NCI-H524 (cell line): ENCODE results near the gene TSPAN2.

Experiments
- DNase-seq, 2 experiments: peaks; one replicate each; lab custom pipeline; 2025; lab: John Stamatoyannopoulos, UW

Gene TSPAN2

DNA sequence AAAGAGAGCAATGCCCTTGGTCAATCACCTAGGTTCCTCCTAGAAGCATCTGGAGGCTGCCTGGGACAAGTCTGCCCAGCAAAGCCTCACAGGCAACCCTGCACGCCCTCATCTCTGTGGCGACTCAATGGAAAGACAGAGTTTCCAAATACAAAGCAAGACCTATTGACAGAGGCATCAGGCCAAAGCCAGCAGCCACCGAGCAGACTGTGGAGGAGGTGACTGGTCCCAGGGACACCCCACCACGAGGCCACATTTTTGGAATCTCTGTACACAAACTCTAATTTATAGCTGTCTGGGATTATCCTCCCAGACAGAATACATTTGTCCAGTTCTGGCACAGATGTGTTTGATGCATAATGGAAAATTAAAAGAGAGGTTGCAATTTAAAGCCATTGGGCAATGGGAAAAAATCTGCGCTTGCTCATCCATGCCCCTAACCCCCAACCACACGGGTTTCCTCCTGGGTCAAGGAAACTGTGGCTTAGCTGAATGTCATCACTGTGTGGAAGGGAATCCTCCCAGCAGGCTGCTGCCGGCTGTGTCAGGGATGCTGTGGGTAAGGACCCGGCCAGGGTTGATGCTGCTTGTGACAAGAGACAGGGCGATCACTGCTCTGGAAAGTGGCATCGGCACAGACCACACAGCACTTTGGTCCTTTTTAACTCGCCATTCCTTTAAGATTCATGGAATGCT lies 14.3 kb downstream of the TSPAN2 start:
- no peak for DNase-seq

DNA sequence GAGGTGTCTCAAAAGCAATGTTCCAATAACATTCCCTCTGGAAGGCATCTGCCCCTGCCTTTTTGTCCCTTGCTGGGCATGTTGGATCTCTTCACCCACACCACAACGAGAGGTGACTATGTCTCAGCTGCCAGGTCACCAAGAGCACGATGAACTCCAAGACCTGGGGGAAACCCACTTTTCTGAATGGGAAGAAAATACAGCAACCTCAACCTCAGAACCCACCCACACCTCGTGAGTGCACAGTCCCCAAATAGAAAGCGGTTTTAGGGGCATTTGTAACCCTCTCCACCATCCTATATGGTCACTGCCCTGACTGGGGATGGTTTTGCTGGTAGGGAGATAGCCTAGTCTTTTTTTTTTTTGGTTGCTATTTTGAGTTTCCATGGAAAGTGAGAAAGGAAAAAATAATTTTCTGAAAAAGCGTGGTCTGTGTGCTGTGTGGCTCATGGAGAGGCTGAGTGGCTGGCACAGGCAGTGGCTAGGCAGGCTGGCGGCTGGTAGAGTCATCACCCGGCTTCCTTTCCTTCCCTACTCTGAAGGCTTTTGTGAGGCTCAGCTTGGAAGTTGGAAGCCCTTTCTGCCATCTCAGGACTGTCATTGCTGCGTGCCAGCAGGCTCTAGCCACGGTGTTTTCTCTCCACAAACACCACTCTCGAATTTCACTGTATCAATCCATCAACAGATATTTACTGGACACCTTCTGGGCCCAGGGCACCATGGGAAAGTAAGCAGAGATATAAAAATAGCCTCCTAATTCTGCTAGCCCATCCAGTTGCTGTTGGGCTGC lies 15.8 kb downstream of the TSPAN2 start:
- DNase-seq = no peak

DNA sequence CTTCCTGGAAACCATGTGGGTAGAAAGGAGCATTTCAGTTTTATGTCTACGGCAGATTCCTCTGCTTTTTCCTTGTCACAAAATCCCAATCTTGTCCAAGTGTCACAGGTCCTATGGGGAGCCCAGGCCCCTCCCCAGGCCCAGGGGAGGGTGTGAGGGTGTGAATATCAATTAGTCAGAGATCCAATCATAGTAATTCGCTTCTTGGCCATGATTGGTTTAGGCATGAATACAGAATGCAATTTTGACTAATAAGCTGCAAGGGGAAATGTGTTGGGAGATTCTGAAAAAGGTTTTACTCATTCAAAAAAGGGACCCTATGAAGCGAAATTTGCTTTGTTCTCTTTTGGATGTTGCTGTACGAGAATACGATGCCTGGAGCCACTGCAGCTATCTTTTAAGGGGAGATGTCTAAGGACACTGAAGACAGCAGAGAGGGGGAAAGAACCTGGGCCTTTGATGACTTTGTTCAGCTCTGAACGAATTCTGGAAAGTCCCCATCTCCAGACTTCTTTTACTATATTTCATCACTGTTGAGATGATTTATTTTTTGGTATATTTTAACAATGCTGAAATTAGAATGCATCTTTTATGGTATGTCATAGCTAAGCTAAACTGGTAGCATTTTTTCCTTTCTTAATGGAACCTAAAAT lies 18.2 kb downstream of the TSPAN2 start:
- no peak for DNase-seq

DNA sequence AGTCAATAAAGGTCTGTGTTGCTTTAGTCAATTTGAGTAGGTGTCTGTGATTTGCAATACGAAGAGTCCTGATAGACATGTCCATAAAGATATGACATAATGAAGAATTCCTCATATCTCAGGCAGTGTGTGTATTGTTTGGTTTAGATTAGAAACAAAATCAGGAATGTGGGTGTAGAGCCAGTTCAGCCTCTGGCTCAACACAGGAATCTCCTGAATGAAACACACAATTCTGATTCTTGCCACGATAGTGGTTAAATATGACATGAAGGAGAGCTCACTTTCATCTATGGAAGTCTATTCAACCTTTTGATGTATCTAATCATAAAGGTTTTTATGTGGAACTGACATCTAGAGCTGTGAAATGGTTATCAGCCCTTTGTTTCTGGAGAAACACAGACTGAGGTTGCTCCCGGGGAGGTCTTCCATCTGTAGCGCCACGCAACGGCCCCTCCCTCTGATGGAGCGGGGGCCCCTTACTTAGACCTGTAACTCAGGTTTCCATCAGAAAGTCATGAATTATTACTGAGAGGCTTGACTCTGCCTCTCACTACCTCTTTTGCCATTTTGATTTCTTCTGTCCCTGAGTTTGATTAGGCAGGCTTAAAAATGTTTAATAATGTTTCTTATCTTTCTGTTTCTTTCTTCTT lies 19.5 kb downstream of the TSPAN2 start:
- no peak for DNase-seq

DNA sequence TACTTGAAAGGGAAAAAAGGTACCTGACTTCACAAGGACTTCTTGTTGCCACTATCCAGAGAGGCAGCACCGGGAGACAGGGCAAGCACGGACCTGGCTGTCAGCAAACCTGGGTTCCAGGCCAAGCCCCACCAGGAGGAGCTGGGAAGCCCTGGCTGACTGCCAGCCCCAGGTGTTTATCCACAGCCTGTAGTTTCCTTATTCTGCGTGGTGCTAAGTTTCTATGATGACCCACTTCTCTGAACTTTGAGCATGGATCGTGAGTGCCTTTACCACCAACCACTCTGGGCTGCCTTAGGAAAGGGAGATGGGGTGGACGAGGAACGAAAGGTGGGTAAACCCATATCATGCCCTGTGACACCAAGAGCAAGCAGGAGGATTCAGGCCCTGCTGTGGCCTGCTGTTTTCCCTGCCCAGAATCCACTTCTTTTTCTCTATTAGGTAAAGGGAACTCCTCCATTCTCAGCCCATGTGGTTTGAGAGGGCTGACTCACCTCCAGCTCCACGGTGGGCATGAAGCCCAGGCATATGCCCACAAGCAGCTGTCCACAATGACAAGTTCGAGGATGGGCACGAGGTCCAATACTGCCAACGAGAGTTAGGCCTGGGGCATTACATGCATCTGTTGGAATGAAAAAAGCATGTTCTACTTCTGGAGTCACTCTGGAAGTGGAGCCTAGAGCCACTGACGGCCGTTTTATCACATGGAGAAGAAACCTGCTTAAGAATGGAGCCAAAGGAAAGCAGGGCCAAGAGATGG lies 20.3 kb downstream of the TSPAN2 start:
- no peak for DNase-seq

DNA sequence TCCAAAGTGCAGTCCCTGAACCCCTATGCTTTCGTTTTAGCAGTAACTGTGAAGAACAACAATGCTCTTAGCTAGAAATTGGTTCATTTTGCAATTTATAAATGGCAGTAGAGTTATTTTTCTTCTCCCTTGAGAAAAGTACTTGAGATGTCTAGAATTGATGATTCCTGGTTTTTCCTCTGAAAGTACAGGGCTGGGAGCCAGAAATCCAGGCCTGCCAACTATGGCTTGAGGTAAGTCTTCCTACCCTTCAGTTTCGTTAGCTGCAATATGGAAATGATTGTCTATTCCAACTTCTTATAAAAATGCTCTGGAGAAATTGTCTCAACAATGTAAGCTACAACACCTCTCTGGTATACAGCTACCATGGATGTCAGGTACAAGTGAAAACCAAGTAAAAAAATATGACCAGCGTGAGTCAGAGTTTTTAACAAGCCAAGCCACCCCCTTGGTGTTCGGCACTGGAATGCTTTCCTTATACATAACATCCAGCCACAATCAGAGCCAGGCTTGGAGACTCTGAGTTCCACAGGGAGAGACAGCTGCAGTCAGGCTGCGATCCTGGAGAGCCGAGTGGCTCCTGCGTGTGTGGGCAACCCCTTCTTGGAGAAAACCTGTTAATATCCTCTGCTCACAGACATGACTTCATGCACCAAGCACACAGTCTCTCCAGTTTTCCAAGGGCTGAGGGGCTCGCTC lies 22.0 kb downstream of the TSPAN2 start:
- DNase-seq = no peak

DNA sequence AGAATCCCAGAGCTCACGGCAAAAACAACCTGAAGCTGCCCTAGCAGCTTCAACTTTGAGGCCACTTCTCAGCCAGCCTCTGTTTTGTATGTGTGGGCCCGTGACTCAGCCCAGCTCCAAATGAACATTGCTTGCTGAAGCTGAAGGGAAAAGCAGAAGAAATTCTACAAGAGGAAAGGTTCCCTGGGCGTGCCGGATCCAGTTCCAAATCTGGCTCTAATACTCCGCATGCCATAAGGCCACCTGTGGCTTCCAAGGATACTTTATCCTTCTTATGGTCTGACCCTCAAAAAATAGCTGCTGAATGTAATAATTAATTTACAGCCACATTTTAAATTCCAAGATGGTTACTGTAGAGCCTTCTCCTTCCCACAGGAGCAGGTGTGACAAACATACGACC lies 24.3 kb downstream of the TSPAN2 start:
- no peak for DNase-seq

DNA sequence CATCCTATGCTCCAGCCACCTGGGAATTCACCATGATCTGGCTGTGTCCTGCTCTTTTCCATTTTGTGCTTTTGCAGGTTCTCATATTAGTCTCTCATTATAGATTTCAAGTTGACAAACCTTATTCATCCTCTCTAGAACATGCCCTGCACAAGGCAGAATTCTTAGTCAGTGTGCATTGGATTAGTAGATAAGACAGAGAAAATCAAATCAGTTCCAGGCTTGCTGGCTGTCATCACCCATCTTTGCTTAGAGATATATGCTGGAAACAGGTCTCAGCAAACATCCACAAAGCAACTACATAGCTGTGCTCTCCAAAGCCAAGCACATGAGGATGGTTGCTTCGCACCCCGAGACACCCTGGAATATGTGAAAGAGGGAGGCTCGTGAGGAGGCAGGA lies 24.8 kb downstream of the TSPAN2 start:
- DNase-seq = no peak

DNA sequence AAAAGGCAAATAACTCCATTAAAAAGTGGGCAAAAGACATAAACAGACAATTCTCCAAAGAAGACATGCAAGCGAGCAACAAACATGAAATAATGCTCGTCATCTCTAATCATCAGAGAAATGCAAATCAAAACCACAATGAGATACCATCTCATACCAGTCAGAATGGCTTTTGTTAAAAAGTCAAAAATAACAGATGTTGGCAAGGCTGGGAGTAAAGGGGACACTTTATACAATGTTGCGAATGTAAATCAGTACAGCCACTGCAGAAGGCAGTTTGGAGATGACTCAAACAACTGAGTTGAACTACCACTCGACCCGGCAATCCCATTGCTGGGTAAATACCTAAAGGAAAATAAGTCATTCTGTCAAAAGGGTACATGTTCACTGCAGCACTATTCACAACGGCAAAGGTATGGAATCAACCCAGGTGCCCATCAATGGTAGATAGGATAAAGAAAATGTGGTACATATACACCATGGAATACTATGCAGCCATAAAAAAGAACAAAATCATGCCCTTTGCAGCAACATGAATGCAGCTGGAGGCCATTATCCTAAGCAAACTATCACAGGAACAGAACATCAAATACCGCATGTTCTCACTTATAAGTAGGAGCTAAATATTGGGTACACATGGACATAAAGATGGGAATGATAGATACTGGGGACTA lies 25.9 kb downstream of the TSPAN2 start:
- DNase-seq = no peak

DNA sequence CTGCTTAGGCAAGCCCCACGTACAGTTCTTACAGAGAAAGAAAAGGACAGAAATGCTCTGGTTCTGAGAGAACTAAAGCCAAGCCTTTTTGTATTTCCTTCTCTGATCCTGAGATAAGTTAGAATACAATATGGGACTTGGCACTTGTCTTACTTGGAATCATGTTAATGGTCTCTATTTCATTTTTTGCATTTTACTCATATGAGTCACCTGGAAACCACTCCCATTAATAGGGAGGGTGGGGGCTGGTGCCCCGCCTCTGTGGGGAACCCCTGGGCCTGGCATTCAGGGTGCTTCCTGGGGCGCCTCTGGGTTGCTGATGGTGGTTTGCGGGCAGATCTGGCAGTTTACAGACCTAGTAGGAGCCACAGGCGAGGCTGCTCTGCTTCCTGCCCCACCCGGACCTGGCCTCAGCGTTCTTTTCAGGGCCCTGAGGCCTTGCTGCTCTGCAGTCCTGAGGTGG lies 26.7 kb downstream of the TSPAN2 start:
- DNase-seq = no peak

DNA sequence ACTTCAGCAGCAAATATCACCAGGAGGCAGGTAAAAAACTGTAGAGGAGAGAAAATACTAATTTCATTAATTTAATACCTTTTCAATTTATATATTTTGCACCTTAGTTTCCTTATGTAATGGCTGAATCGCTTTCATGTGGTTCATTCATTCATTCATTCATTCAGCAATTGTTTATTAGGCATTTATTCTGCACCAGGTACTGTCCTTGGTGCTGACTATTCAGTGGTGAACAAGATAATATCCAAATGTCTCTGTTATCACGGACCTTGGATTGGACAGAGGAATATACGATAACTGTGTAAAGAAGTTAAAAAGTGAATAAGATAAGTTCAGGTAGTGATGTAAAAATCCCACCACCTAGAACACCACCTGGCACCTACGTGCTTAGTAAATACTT lies 28.8 kb downstream of the TSPAN2 start:
- no peak for DNase-seq

DNA sequence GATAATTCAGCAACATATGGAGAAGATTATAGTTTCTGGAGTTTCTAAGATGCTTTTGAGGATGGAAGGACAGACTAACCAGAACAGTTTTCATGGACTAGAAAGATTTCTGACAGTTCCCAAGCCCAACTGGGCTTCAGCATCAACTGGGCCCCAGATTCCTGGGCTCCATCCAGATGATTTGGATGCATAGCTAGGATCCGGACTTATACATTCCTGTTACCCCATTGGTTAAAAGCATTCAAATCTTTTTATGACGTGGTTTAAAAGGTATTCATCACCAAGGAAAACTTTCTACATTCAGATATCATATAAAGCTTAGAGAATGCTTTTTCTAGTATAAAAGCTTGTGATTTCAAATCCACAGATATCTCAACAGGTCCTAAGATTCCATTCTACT lies 30.0 kb downstream of the TSPAN2 start:
- DNase-seq = no peak

DNA sequence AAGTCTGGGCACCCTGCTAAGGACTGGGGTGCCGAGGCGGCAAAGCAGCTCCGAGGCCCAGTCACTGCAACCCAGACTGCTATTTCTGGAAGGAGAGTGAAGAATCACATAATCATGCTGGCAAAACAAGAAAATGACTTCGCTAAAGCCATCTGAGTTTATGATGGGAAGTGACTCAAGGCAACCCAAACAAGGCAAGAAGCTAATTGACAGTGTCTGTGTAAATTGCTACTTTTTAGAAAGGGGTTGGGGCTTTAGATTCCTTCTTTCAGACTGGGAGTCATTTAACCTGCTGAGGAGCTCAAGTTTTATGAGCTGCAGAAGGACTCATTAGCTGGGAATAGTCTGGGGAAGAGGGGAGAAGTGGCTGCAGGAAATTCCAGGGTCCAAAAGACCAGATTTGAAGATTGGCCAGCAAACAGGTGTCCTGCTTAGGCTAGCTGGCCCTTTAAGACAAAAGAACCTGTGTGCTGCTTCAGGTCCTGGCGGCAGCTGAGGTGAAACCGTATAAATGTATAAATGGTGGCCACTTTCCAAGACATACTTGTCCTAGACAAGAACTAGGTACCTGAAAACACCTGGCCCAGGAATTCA lies 31.5 kb downstream of the TSPAN2 start:
- no peak for DNase-seq

DNA sequence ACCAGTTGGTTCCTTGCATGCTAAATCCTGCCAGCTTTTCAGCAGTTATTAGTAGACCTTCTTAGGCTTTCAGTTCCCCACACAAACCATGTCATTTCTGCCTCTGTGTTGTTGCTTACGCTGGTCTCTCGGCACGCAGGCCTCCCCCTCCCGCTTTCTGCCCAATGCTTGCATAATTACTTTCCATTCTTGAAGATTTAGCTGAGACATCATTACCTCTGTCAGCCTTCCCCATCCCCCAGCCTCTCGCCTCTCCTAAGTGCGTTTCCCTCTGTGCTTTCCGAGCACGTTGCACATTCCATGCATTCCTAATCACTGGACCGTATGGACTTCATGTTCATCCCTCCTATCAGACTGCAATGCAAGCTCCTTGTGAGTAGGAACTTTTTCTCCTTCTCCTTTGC lies 32.9 kb downstream of the TSPAN2 start:
- DNase-seq = no peak

DNA sequence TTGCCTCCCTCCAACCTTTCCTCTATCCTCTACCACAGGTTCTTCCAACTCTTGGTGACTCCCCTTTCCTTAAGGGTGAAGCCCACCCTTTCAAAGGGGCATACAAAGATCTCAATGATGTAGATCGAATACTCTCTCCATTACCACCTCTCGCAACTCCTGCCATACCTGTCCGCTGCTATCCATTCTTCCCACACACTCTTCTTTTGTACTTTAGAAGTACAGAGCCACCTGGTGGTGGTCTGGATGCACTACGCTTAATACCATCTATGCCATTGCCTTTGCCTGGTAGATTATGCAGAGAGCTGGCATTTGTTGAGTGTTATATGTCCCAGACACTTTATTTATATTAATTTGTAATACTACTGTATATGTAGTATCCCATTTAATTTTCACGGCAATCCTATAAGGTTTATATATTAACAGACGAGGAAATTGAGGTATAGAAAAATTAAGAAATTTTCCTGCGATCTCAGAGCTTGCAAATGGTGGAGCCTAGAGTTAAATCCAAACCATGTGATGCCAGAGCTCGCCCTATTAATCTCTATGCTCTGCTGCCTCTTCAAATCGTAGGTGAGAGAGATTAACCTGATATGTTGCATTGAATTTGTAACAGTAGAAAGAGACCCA lies 36.7 kb downstream of the TSPAN2 start:
- peak; percentile 30 to 63 for DNase-seq

DNA sequence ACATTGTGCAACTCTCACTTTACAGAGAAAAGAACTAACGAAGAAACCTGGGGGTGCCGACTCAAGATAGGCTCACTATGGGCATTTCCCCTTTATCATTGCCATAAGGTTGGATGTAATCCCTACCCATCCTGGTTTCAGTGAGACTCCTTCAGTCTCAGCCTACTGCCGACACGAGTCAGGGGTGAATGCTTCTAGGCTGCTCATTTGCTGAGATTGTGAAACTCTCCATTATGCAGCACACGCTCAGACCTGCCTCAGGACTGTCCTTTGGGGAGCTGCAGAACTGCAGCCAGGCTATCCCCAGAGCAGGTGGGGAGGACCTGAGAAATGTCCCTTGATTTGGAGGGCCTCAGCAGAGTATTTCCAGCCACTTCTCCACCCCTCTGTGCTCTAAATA lies 37.5 kb downstream of the TSPAN2 start:
- DNase-seq = no peak

DNA sequence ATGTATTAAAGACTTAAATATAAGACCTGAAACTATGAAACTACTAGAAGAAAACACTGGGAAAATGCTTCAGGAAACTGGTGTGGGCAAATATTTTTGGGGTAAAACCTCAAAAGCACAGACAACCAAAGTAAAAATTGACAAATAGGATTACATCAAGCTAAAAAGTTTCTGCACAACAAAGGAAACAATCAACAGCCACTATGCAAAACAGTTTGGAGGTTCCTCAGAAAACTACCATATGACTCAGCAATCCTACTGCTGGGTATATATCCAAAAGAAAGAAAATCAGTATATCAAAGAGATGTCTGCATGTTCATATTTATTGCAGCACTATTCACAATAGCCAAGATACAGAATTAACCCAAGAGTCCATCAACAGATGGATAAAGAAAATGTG lies 42.6 kb downstream of the TSPAN2 start:
- no peak for DNase-seq

DNA sequence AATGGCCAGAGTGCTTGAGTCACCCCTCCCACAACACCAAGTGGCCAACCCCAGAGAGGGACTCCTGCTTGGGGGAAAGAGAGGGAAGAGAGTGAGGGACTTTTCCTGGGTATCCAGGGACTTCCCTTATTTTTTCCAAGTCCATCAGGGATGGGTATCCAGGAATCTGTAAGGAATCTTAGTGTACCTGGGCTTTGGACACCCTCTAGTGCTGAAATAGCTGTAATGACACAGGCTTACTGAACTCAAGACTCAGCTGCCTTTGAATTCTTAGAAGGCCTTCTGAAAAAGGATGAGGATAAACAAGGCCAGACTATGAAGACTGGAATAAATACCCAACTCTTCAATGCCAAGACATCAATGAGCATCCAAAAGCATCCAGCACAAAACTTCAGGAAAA lies 47.6 kb downstream of the TSPAN2 start:
- DNase-seq = peak in 1 of 2 experiments; percentile 52

DNA sequence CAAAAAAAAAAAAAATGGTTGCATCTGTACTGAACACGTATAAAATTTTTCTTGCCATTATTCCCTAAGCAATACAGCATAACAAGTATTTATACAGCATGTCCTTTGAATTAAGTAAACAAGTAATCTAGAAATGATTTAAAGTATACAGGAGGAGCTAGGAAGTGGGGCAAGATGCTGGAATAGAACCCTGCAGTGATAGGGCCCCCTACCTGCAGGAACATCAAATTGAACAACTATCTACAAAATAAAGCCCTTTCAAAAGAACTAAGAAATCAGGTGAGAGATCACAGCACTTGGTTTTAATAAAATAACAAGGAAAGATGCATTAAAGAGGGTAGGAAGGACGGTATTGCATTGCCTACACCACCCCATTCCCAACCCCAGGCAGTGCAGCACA lies 48.8 kb downstream of the TSPAN2 start:
- no peak for DNase-seq
